CD8-positive, alpha-beta memory T cell (primary cell): ENCODE data around the gene UIMC1. TPM values are rescaled to one million over a fixed set of nuclear protein-coding genes. Genes with fewer than 3 reads are reported as not detected.

Source experiments
- CTCF ChIA-PET: fragments of 350-600 bp; sonication (Branson Sonifier 250); formaldehyde crosslinking; loops from one replicate; lab custom pipeline; 2021; ENCODE audit warnings: antibody characterized with exemption; lab: Charles Lee
- POLR2A ChIA-PET: fragments of 350-600 bp; sonication (Branson Sonifier 250); formaldehyde crosslinking; loops from one replicate; lab custom pipeline; 2021; ENCODE audit warnings: antibody characterized with exemption; lab: Charles Lee
- DNase-seq, 5 donors: peaks; one replicate each; pipeline versions ENCODE4 v3.0.0 to v3.0.0-alpha.2; 2020 to 2022; ENCODE audit warnings: mixed read lengths in 1 of 5
- H3K27ac ChIP-seq: one replicate; pipeline ENCODE4 v1.7.0; 2013; ENCODE audit warnings: low read depth, mild to moderate bottlenecking, low read length, moderate library complexity
- H3K27me3 ChIP-seq: 2 replicates; pipeline ENCODE4 v1.7.0; 2013; ENCODE audit warnings: low read length, mild to moderate bottlenecking; ENCODE audit not compliant: insufficient read depth, poor library complexity, severe bottlenecking
- H3K36me3 ChIP-seq: 2 replicates; pipeline ENCODE4 v1.7.0; 2013; ENCODE audit warnings: mild to moderate bottlenecking, low read length, moderate library complexity; ENCODE audit not compliant: insufficient read depth
- H3K4me1 ChIP-seq: 2 replicates; pipeline ENCODE4 v1.7.0; 2013; ENCODE audit warnings: mild to moderate bottlenecking, low read length, moderate library complexity; ENCODE audit not compliant: insufficient read depth
- H3K4me3 ChIP-seq: 2 replicates; pipeline ENCODE4 v1.7.0; 2013; ENCODE audit warnings: mild to moderate bottlenecking, low read length
- H3K9me3 ChIP-seq: 2 replicates; pipeline ENCODE4 v1.7.0; 2013; ENCODE audit warnings: mild to moderate bottlenecking, low read length
- H3K27ac Mint-ChIP-seq, 8 donors: one replicate each; pipeline ENCODE4 v1.8.0; 2020 to 2021; ENCODE audit warnings: mixed read lengths in 8 of 8, mild to moderate bottlenecking in 6 of 8, inconsistent platforms in 3 of 8, moderate library complexity in 3 of 8
- H3K27me3 Mint-ChIP-seq, 2 donors: one replicate each; pipeline ENCODE4 v1.8.0; 2020 to 2021; ENCODE audit warnings: mixed read lengths in 2 of 2, mild to moderate bottlenecking in 1 of 2, moderate library complexity in 1 of 2
- H3K36me3 Mint-ChIP-seq, 3 donors: one replicate each; pipeline ENCODE4 v1.8.0; 2020 to 2021; ENCODE audit warnings: mixed read lengths in 3 of 3, inconsistent platforms in 1 of 3, mild to moderate bottlenecking in 1 of 3
- H3K4me1 Mint-ChIP-seq, 3 donors: one replicate each; pipeline ENCODE4 v1.8.0; 2020 to 2021; ENCODE audit warnings: mixed read lengths in 3 of 3, inconsistent platforms in 1 of 3, mild to moderate bottlenecking in 1 of 3
- H3K4me3 Mint-ChIP-seq, 7 donors: one replicate each; pipeline ENCODE4 v1.8.0; 2020 to 2021; ENCODE audit warnings: mixed read lengths in 7 of 7, mild to moderate bottlenecking in 6 of 7, moderate library complexity in 4 of 7, inconsistent platforms in 2 of 7
- H3K9me3 Mint-ChIP-seq, 5 donors: one replicate each; pipeline ENCODE4 v1.8.0; 2020 to 2022; ENCODE audit warnings: mixed read lengths in 5 of 5, mild to moderate bottlenecking in 3 of 5, moderate library complexity in 2 of 5, inconsistent platforms in 1 of 5
- polyA plus RNA-seq: library from polyadenylated mRNA; unstranded; fragments of 300-500 nt; fragmentation: Illumina TruSeq; gene quantifications from one replicate; pipeline ENCODE4 v1.2.3, GENCODE V29; 2021
- total RNA-seq, 2 experiments: library from RNA; stranded (reverse); gene quantifications; one replicate each; pipeline ENCODE4 v1.2.3, GENCODE V29; 2021

UIMC1 gene
- total and polyA plus RNA-seq, 3 experiments from 2014 or later: 24.7 to 44.9 (median 39.2) TPM

GRCh38 chr5:177040814-177041420 lies 34.3 kb upstream of the UIMC1 start:
- Histone ChIP-seq H3K9me3 (no peaks in the 10 kb centered on the region), H3K4me3 (no peak overlapping the region), H3K4me1 (no peaks in the 10 kb centered on the region), H3K27ac (no peak overlapping the region), H3K36me3 (peaks cover 18% of the 10 kb centered on the region), H3K27me3 (no peaks in the 10 kb centered on the region)
- peak overlapping the region in 2 of 8 donors; percentile 76 to 89 for H3K27ac Mint-ChIP-seq
- ChIA-PET CTCF (no interaction called here), POLR2A (no interaction called here)
- peaks cover 4 to 61% (median 23%) of the 10 kb centered on the region in 3 donors for H3K36me3 Mint-ChIP-seq
- no peak for DNase-seq
- H3K27me3 Mint-ChIP-seq: no peaks in the 10 kb centered on the region
- H3K4me3 Mint-ChIP-seq: no peak overlapping the region
- H3K9me3 Mint-ChIP-seq: no peaks in the 10 kb centered on the region
- H3K4me1 Mint-ChIP-seq: peaks cover 6 to 9% (median 8%) of the 10 kb centered on the region in 3 donors

GRCh38 chr5:177036921-177037320 lies 30.3 kb upstream of the UIMC1 start:
- Histone ChIP-seq H3K4me1 (no peaks in the 10 kb centered on the region), H3K4me3 (no peak overlapping the region), H3K27me3 (no peaks in the 10 kb centered on the region), H3K27ac (no peak overlapping the region), H3K36me3 (peaks cover 8% of the 10 kb centered on the region), H3K9me3 (no peaks in the 10 kb centered on the region)
- ChIA-PET POLR2A (no interaction called here), CTCF (interaction anchor here (1.6 kb wide), 1 partner anchor 10 kb away, joined by 3 read pairs; no protein-coding TSS in a partner anchor)
- H3K36me3 Mint-ChIP-seq: peaks cover 0 to 41% (median 17%) of the 10 kb centered on the region in 3 donors
- no peaks in the 10 kb centered on the region for H3K9me3 Mint-ChIP-seq
- H3K4me1 Mint-ChIP-seq: peaks cover 17 to 22% (median 17%) of the 10 kb centered on the region in 3 donors
- no peak overlapping the region for H3K27ac Mint-ChIP-seq
- H3K27me3 Mint-ChIP-seq: no peaks in the 10 kb centered on the region
- DNase-seq: no peak
- H3K4me3 Mint-ChIP-seq: no peak overlapping the region

GRCh38 chr5:177036443-177036842 lies 29.9 kb upstream of the UIMC1 start:
- Mint-ChIP-seq H3K4me1 (peaks cover 20 to 26% (median 21%) of the 10 kb centered on the region in 3 donors), H3K36me3 (peaks cover 3 to 40% (median 16%) of the 10 kb centered on the region in 3 donors), H3K27me3 (no peaks in the 10 kb centered on the region), H3K4me3 (no peak overlapping the region), H3K27ac (peak overlapping the region in 1 of 8 donors; percentile 72), H3K9me3 (peaks cover 0 to 3% (median 2%) of the 10 kb centered on the region in 5 donors)
- no peaks in the 10 kb centered on the region for H3K27me3 ChIP-seq
- no peak overlapping the region for H3K27ac ChIP-seq
- no peaks in the 10 kb centered on the region for H3K4me1 ChIP-seq
- peaks cover 5% of the 10 kb centered on the region for H3K36me3 ChIP-seq
- ChIA-PET POLR2A (no interaction called here), CTCF (interaction anchor here (1.6 kb wide), 1 partner anchor 9 kb away, joined by 3 read pairs; no protein-coding TSS in a partner anchor)
- no peaks in the 10 kb centered on the region for H3K9me3 ChIP-seq
- no peak overlapping the region for H3K4me3 ChIP-seq
- no peak for DNase-seq

GRCh38 chr5:177035976-177036375 lies 29.4 kb upstream of the UIMC1 start:
- Mint-ChIP-seq H3K27me3 (no peaks in the 10 kb centered on the region), H3K9me3 (peaks cover 0 to 6% (median 4%) of the 10 kb centered on the region in 5 donors), H3K36me3 (peaks cover 8 to 38% (median 15%) of the 10 kb centered on the region in 3 donors), H3K27ac (peak overlapping the region in 1 of 8 donors; percentile 82), H3K4me1 (peaks cover 22 to 28% (median 24%) of the 10 kb centered on the region in 3 donors), H3K4me3 (peak overlapping the region in 1 of 7 donors; percentile 8)
- no peaks in the 10 kb centered on the region for H3K4me1 ChIP-seq
- H3K36me3 ChIP-seq: peaks cover under 1% of the 10 kb centered on the region
- H3K27me3 ChIP-seq: no peaks in the 10 kb centered on the region
- ChIA-PET CTCF (interaction anchor here (1.6 kb wide), 1 partner anchor 9 kb away, joined by 3 read pairs; no protein-coding TSS in a partner anchor), POLR2A (no interaction called here)
- no peak for DNase-seq
- no peak overlapping the region for H3K27ac ChIP-seq
- H3K4me3 ChIP-seq: no peak overlapping the region
- H3K9me3 ChIP-seq: no peaks in the 10 kb centered on the region

- H3K27ac Mint-ChIP-seq: no peak overlapping the region
- Histone ChIP-seq H3K4me1 (peaks cover 4% of the 10 kb centered on the region), H3K9me3 (no peaks in the 10 kb centered on the region), H3K27ac (no peak overlapping the region), H3K27me3 (no peaks in the 10 kb centered on the region), H3K4me3 (no peak overlapping the region), H3K36me3 (no peaks in the 10 kb centered on the region)
- DNase-seq: no peak
- H3K9me3 Mint-ChIP-seq: peaks cover 0 to 6% (median 4%) of the 10 kb centered on the region in 5 donors
- H3K36me3 Mint-ChIP-seq: peaks cover 12 to 46% (median 21%) of the 10 kb centered on the region in 3 donors
- CTCF ChIA-PET: no interaction called here
- H3K4me1 Mint-ChIP-seq: peaks cover 24 to 38% (median 32%) of the 10 kb centered on the region in 3 donors
- no peak overlapping the region for H3K4me3 Mint-ChIP-seq
- POLR2A ChIA-PET: no interaction called here
- H3K27me3 Mint-ChIP-seq: no peaks in the 10 kb centered on the region
Observed at GRCh38 chr5:177029498-177029897, 22.9 kb upstream of the UIMC1 start.

GRCh38 chr5:177027665-177028064 lies 21.1 kb upstream of the UIMC1 start:
- Histone ChIP-seq H3K9me3 (no peaks in the 10 kb centered on the region), H3K27ac (no peak overlapping the region), H3K36me3 (no peaks in the 10 kb centered on the region), H3K4me1 (peaks cover 15% of the 10 kb centered on the region), H3K4me3 (no peak overlapping the region), H3K27me3 (no peaks in the 10 kb centered on the region)
- ChIA-PET CTCF (interaction anchor here (1.5 kb wide), 1 partner anchor 8 kb away, joined by 3 read pairs; no protein-coding TSS in a partner anchor), POLR2A (interaction anchor here (0.7 kb wide), 1 partner anchor 13 kb away, joined by 8 read pairs; no protein-coding TSS in a partner anchor)
- no peak overlapping the region for H3K27ac Mint-ChIP-seq
- peaks cover 12 to 41% (median 19%) of the 10 kb centered on the region in 3 donors for H3K36me3 Mint-ChIP-seq
- peaks cover 0 to 6% (median 4%) of the 10 kb centered on the region in 5 donors for H3K9me3 Mint-ChIP-seq
- no peak for DNase-seq
- H3K4me1 Mint-ChIP-seq: peaks cover 31 to 47% (median 42%) of the 10 kb centered on the region in 3 donors
- H3K4me3 Mint-ChIP-seq: no peak overlapping the region
- peaks cover 0 to 2% of the 10 kb centered on the region in 2 donors for H3K27me3 Mint-ChIP-seq

GRCh38 chr5:177025101-177025601 lies 18.6 kb upstream of the UIMC1 start:
- CTCF ChIA-PET: interaction anchor here (0.9 kb wide), 1 partner anchor 19 kb away, joined by 3 read pairs; no protein-coding TSS in a partner anchor
- no peaks in the 10 kb centered on the region for H3K9me3 Mint-ChIP-seq
- peaks cover 0 to 2% of the 10 kb centered on the region in 2 donors for H3K27me3 Mint-ChIP-seq
- POLR2A ChIA-PET: no interaction called here
- Histone ChIP-seq H3K4me1 (peaks cover 23% of the 10 kb centered on the region), H3K36me3 (no peaks in the 10 kb centered on the region), H3K4me3 (no peak overlapping the region), H3K27ac (no peak overlapping the region), H3K9me3 (no peaks in the 10 kb centered on the region), H3K27me3 (no peaks in the 10 kb centered on the region)
- peak overlapping the region in 3 of 7 donors; percentile 5 to 86 (median 79) for H3K4me3 Mint-ChIP-seq
- H3K36me3 Mint-ChIP-seq: peaks cover 3 to 39% (median 12%) of the 10 kb centered on the region in 3 donors
- H3K27ac Mint-ChIP-seq: peak overlapping the region in 7 of 8 donors; percentile 32 to 78 (median 56)
- DNase-seq: no peak
- peaks cover 37 to 57% (median 50%) of the 10 kb centered on the region in 3 donors for H3K4me1 Mint-ChIP-seq

- Mint-ChIP-seq H3K36me3 (peaks cover 3 to 35% (median 8%) of the 10 kb centered on the region in 3 donors), H3K9me3 (no peaks in the 10 kb centered on the region), H3K4me1 (peaks cover 37 to 54% (median 50%) of the 10 kb centered on the region in 3 donors), H3K27ac (peak overlapping the region; percentile 56 to 93 (median 62)), H3K27me3 (peaks cover 0 to 2% of the 10 kb centered on the region in 2 donors), H3K4me3 (peak overlapping the region; percentile 24 to 86 (median 47))
- no peak overlapping the region for H3K27ac ChIP-seq
- DNase-seq: no peak
- no peaks in the 10 kb centered on the region for H3K9me3 ChIP-seq
- H3K4me1 ChIP-seq: peaks cover 23% of the 10 kb centered on the region
- CTCF ChIA-PET: interaction anchor here (0.9 kb wide), 1 partner anchor 19 kb away, joined by 3 read pairs; no protein-coding TSS in a partner anchor
- H3K36me3 ChIP-seq: no peaks in the 10 kb centered on the region
- no peak overlapping the region for H3K4me3 ChIP-seq
- no peaks in the 10 kb centered on the region for H3K27me3 ChIP-seq
- POLR2A ChIA-PET: no interaction called here
Observed at GRCh38 chr5:177024559-177024958, 18.0 kb upstream of the UIMC1 start.
